Colonic mucosa (tissue), 4 donors: ENCODE results near the gene NANOG. TPM values are rescaled to one million over a fixed set of nuclear protein-coding genes. Genes with fewer than 3 reads are reported as not detected.
"Not testable (repeated sequence)": the region's sequence is repeated elsewhere in the genome, so short reads cannot be mapped to it uniquely, and the experiment has no call there.

ENCODE experiments used
- DNase-seq: peaks from one replicate; pipeline ENCODE4 v3.0.0-alpha.2; 2020
- H3K27ac ChIP-seq: fragments of 200-600 bp; one replicate; pipeline ENCODE4 v1.8.0; 2021
- H3K27me3 ChIP-seq: fragments of 200-600 bp; one replicate; pipeline ENCODE4 v1.8.0; 2021
- H3K36me3 ChIP-seq: fragments of 200-600 bp; one replicate; pipeline ENCODE4 v1.8.0; 2021
- H3K4me1 ChIP-seq: fragments of 200-600 bp; one replicate; pipeline ENCODE4 v1.8.0; 2021; ENCODE audit warnings: mild to moderate bottlenecking
- H3K4me3 ChIP-seq: fragments of 200-600 bp; one replicate; pipeline ENCODE4 v1.8.0; 2021
- H3K9ac ChIP-seq, 2 donors: one replicate each; pipeline ENCODE4 v1.7.0; 2013; ENCODE audit warnings: control low read depth in 2 of 2, low read depth in 2 of 2, low read length in 2 of 2
- H3K9me3 ChIP-seq: fragments of 200-600 bp; one replicate; pipeline ENCODE4 v1.8.0; 2021
- intact Hi-C: fragments of 100-400 bp; cut with DNase I; formaldehyde crosslinking; loops from one replicate; pipeline ENCODE4 v1.14.1; 2022
- total RNA-seq, 2 donors: library from RNA; stranded (reverse); fragmentation: NEBNext Ultra II Directional in 1 of 2; extraction: Animal tissue kit (Norgen Biotek cat#: 25700) in 1 of 2; gene quantifications; one replicate each; pipeline ENCODE4 v1.2.1, GENCODE V29; 2021
- TF ChIP-seq, protein P1 (sequence below): fragments of 200-600 bp; IDR thresholded peaks from one replicate; pipeline ENCODE4 v1.8.0; 2022; ENCODE audit warnings: antibody characterized with exemption, mild to moderate bottlenecking
- donor health status: healthy.
- donor health status: DM: no; HTN: no; CAD: no.
- donor health status: DM: no; HTN: no; CAD: no.

NANOG gene
- under 1 TPM in 1 of 2 donors, not detected in 1; 0.40 TPM for total RNA-seq

DNA sequence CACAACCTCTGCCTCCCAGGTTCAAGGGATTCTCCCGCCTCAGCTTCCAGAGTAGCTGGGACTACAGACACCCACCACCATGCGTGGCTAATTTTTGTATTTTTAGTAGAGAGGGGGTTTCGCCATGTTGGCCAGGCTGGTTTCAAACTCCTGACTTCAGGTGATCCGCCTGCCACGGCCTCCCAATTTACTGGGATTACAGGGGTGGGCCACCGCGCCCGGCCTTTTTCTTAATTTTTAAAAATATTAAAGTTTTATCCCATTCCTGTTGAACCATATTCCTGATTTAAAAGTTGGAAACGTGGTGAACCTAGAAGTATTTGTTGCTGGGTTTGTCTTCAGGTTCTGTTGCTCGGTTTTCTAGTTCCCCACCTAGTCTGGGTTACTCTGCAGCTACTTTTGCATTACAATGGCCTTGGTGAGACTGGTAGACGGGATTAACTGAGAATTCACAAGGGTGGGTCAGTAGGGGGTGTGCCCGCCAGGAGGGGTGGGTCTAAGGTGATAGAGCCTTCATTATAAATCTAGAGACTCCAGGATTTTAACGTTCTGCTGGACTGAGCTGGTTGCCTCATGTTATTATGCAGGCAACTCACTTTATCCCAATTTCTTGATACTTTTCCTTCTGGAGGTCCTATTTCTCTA is at the start of gene NANOG:
NANOG (plus strand) TSS at position 519 of the 645 bp plus-strand sequence. CDS start 213 bp downstream, outside the sequence.
- H3K4me3 ChIP-seq, H3K4me1 ChIP-seq, intact Hi-C loops, H3K27ac ChIP-seq, H3K36me3 ChIP-seq, DNase-seq, H3K9ac ChIP-seq, H3K27me3 ChIP-seq, H3K9me3 ChIP-seq: not testable (repeated sequence)

DNA sequence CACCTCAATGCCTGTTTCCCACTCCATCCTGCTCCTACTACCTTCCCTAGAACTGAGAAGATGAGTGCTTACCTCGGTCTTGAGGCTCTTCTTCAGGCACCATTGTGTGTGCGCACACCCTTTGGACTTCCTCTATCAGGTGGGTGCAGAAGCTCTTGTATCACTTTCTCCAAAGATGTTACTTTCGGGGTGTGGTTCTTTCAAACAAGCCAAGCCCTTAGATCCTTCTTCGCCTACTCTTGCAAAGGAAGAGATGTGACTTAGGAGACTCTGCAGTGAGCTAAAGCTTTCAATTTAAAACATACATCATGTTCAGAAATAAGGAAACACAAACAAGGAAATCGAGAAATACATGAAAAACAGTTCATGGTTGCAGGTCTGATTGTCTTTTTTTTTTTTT is 42.0 kb upstream of the NANOG start, which contains the start of gene CLEC4C:
CLEC4C (minus strand) TSS at position 130 of the 400 bp plus-strand sequence; CDS start at position 103, 27 bp downstream.
- Histone ChIP-seq H3K36me3 (no peaks in the 10 kb centered on the region), H3K9ac (no peak within 1 kb of the TSS), H3K9me3 (no peaks in the 10 kb centered on the region), H3K4me3 (no peak within 1 kb of the TSS), H3K27ac (no peak within 1 kb of the TSS), H3K4me1 (no peaks in the 10 kb centered on the region), H3K27me3 (no peaks in the 10 kb centered on the region)
- TF ChIP-seq, protein P1, sequence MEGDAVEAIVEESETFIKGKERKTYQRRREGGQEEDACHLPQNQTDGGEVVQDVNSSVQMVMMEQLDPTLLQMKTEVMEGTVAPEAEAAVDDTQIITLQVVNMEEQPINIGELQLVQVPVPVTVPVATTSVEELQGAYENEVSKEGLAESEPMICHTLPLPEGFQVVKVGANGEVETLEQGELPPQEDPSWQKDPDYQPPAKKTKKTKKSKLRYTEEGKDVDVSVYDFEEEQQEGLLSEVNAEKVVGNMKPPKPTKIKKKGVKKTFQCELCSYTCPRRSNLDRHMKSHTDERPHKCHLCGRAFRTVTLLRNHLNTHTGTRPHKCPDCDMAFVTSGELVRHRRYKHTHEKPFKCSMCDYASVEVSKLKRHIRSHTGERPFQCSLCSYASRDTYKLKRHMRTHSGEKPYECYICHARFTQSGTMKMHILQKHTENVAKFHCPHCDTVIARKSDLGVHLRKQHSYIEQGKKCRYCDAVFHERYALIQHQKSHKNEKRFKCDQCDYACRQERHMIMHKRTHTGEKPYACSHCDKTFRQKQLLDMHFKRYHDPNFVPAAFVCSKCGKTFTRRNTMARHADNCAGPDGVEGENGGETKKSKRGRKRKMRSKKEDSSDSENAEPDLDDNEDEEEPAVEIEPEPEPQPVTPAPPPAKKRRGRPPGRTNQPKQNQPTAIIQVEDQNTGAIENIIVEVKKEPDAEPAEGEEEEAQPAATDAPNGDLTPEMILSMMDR, result no peak
- intact Hi-C loops, result no loop called here
- DNase-seq, result no peak

DNA sequence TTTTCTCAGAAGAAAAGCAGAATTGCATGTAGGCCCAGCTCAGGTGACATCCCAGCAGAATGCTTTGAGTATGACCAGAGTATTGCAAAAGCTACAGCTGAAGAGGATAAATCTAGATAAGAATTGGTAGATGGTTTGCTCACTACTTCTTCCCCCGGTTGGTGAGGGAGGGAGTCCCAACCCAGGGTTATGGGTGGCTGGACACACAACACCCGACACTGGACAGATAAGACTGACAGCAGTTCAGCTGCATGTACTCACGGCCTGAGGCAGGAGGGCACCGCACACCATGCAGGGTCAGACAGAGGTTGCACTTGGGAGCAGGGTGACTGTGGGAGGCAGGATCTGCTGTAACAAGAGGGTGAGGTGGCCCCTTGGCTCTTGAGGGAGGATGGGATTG is 40.4 kb upstream of the NANOG start:
- no peaks in the 10 kb centered on the region for H3K27me3 ChIP-seq
- DNase-seq, result no peak
- intact Hi-C loops, result no loop called here
- H3K4me1 ChIP-seq, result no peaks in the 10 kb centered on the region
- TF ChIP-seq, protein P1, result no peak
- H3K27ac ChIP-seq, result no peak overlapping the region
- H3K9ac ChIP-seq, result no peak overlapping the region
- no peaks in the 10 kb centered on the region for H3K9me3 ChIP-seq
- no peak overlapping the region for H3K4me3 ChIP-seq
- H3K36me3 ChIP-seq, result no peaks in the 10 kb centered on the region

DNA sequence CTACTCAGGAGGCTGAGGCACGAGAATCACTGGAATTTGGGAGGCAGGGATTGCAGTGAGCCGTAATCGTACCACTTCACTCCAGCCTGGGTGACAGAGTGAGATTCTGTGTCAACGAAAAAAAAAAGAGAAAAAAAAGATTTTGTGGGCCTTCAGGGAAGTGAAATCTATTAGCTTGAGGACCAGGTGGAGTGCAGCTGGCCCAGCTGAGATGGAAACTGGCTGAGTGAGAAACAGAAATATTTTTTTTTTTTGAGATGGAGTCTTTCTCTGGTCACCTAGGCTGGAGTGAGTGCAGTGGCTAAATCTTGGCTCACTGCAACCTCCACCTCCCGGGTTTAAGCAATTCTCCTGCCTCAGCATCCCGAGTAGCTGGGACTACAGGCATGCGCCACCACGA is 39.8 kb upstream of the NANOG start:
- Histone ChIP-seq H3K4me1 (no peaks in the 10 kb centered on the region), H3K4me3 (no peak overlapping the region), H3K36me3 (no peaks in the 10 kb centered on the region), H3K27me3 (no peaks in the 10 kb centered on the region), H3K9ac (no peak overlapping the region), H3K9me3 (no peaks in the 10 kb centered on the region), H3K27ac (no peak overlapping the region)
- DNase-seq, result no peak
- TF ChIP-seq, protein P1, result no peak
- intact Hi-C loops, result no loop called here

DNA sequence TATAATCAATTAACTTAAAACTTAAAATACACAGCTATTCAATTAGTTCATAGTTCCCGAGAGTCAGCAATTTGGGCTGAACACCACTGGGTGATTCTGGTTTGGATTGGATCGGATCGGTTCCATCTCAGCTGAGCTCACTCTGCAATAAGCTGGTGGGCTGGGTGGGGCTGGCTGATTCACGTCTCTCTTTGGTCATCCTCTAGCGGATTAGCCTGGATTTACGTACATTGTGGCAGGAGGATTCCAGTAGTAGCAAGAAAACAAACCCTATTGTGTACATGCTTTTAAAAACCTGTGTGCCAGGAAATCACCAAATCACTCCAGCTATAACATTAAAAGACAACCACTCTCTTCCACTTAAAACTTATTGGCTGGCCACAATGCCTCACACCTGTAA is 38.9 kb upstream of the NANOG start:
- H3K4me1 ChIP-seq, result no peaks in the 10 kb centered on the region
- H3K27ac ChIP-seq, result no peak overlapping the region
- no peaks in the 10 kb centered on the region for H3K36me3 ChIP-seq
- no peak overlapping the region for H3K4me3 ChIP-seq
- no peaks in the 10 kb centered on the region for H3K9me3 ChIP-seq
- TF ChIP-seq, protein P1, result no peak
- no peak overlapping the region for H3K9ac ChIP-seq
- DNase-seq, result no peak
- H3K27me3 ChIP-seq, result no peaks in the 10 kb centered on the region
- intact Hi-C loops, result no loop called here

DNA sequence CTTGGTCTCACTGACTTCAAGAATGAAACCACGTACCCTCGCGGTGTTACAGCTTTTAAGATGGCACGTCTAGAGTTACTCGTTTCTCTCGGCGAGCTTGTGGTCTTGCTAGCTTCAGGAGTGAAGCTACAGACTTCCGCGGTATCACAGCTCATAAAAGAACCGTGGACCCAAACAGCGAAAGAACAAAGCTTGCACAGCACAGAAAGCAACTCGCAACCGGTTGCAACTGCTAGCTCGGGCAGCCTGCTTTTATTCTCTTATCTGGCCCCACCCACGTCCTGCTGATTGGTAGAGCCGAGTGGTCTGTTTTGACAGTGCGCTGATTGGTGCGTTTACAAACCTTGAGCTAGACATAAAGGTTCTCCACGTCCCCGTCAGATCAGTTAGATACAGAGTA is 37.8 kb upstream of the NANOG start:
- intact Hi-C loops, result no loop called here
- H3K27me3 ChIP-seq, result no peaks in the 10 kb centered on the region
- no peaks in the 10 kb centered on the region for H3K36me3 ChIP-seq
- no peaks in the 10 kb centered on the region for H3K4me1 ChIP-seq
- TF ChIP-seq, protein P1, result no peak
- no peak overlapping the region for H3K9ac ChIP-seq
- H3K9me3 ChIP-seq, result no peaks in the 10 kb centered on the region
- H3K27ac ChIP-seq, result no peak overlapping the region
- H3K4me3 ChIP-seq, result no peak overlapping the region
- DNase-seq, result no peak

DNA sequence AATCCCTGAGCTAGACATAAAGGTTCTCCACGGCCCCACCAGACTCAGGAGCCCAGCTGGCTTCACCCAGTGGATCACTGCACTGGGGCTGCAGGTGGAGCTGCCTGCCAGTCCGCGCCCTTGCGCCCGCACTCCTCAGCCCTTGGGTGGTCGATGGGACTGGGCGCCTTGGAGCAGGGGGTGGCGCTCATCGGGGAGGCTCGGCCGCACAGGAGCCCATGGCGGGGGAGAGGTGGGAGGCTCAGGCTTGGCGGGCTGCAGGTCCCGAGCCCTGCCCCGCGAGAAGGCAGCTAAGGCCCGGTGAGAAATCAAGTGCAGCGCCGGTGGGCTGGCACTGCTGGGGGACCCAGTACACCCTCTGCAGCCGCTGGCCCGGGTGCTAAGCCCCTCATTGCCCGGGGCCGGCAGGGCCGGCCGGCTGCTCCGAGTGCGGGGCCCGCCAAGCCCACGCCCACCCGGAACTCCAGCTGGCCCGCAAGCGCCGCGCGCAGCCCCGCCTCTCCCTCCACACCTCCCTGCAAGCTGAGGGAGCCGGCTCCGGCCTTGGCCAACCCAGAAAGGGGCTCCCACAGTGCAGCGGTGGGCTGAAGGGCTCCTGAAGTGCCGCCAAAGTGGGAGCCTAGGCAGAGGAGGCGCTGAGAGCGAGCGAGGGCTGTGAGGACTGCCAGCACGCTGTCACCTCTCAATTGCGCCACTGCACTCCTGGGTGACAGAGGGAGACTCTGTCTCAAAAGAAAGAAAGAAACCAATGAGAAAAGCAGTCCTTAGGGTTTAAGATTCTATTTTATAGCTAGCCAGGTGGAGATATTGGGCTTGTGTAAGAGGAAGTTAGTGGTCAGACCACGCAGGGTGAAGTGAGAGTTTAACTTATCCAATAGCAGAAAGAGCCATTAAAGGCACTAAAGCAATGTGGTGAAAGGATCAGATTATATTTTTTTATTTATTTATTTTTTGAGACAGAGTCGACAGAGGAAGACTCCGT is 37.0 kb upstream of the NANOG start:
- H3K36me3 ChIP-seq, H3K9me3 ChIP-seq, DNase-seq, H3K4me3 ChIP-seq, H3K27ac ChIP-seq, H3K27me3 ChIP-seq, H3K4me1 ChIP-seq, intact Hi-C loops, H3K9ac ChIP-seq: not testable (repeated sequence)

DNA sequence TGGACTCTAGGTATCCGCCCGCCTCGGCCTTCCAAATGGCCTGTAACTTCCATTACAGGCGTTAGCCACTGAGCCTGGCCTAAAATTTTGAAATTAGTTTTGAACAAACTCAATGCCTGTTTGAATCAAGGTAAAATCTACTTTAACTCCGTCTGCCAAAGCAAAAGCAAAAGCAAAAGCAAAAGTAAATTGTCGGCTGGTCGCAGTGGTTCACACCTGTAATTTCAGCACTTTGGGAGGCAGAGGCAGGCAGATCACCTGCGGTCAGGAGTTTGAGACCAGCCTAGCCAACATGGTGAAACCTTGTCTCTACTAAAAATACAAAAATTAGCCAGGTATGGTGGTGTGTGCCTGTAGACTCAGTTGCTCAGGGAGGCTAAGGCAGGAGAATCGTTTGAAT is 33.5 kb upstream of the NANOG start:
- H3K27me3 ChIP-seq, H3K4me3 ChIP-seq, H3K27ac ChIP-seq, DNase-seq, H3K36me3 ChIP-seq, intact Hi-C loops, H3K4me1 ChIP-seq, H3K9me3 ChIP-seq, H3K9ac ChIP-seq: not testable (repeated sequence)
